GM12878 (cell line): ENCODE measurements around the gene LSM10.

ENCODE experiments used
- ATF2 ChIP-seq: IDR thresholded peaks from 2 replicates; pipeline ENCODE4 v1.6.1; 2012; ENCODE audit warnings: low read length, inconsistent platforms
- BHLHE40 ChIP-seq, 2 experiments: fragments of 450-650 bp in 1 of 2; IDR thresholded peaks; 2 replicates each; pipeline ENCODE4 v1.6.1; 2011 to 2017; ENCODE audit warnings: low read depth in 2 of 2, borderline replicate concordance in 1 of 2, improper control_type of control experiment in 1 of 2, low read length in 1 of 2, mild to moderate bottlenecking in 1 of 2
- CBFB ChIP-seq: IDR thresholded peaks from 2 replicates; pipeline ENCODE4 v1.6.1; 2016; ENCODE audit warnings: antibody characterized with exemption, low read depth
- CTCF ChIP-seq, 3 experiments: IDR thresholded peaks in 2 of 3; conservative IDR thresholded peaks in 1 of 3; 2 replicates each; pipeline ENCODE4 v1.5.1; 2011; ENCODE audit warnings: low read depth in 3 of 3, low read length in 3 of 3, mild to moderate bottlenecking in 3 of 3, control low read depth in 2 of 3, moderate library complexity in 2 of 3, inconsistent platforms in 1 of 3, mixed read lengths in 1 of 3; ENCODE audit not compliant: control insufficient read depth in 2 of 3, insufficient read depth in 1 of 3; ENCODE audit errors: extremely low read depth in 1 of 3
- KAT2A ChIP-seq: conservative IDR thresholded peaks from 2 replicates; pipeline ENCODE4 v1.6.1; 2011; ENCODE audit warnings: low read depth, low read length; ENCODE audit not compliant: control insufficient read depth
- KDM1A ChIP-seq: fragments of 200-600 bp; sonication (generic); IDR thresholded peaks from 2 replicates; pipeline ENCODE4 v1.6.1; 2016; ENCODE audit warnings: borderline replicate concordance
- NRF1 ChIP-seq: conservative IDR thresholded peaks from 2 replicates; pipeline ENCODE4 v1.6.1; 2011; ENCODE audit warnings: mild to moderate bottlenecking, low read depth, low read length, improper control_type of control experiment
- POLR2A ChIP-seq: IDR thresholded peaks from 2 replicates; pipeline ENCODE4 v1.6.1; 2011; ENCODE audit warnings: low read depth, mild to moderate bottlenecking, low read length
- RAD21 ChIP-seq: IDR thresholded peaks from 2 replicates; pipeline ENCODE4 v1.6.1; 2011; ENCODE audit warnings: mild to moderate bottlenecking, low read depth, low read length, moderate library complexity; ENCODE audit not compliant: insufficient read depth
- SMAD1 ChIP-seq: fragments of 450-650 bp; IDR thresholded peaks from 2 replicates; pipeline ENCODE4 v1.6.1; 2018; ENCODE audit warnings: mild to moderate bottlenecking, low read depth; ENCODE audit not compliant: partially characterized antibody
- SMC3 ChIP-seq: IDR thresholded peaks from 2 replicates; pipeline ENCODE4 v1.6.1; 2011; ENCODE audit warnings: low read length, improper control_type of control experiment, borderline replicate concordance
- SRF ChIP-seq, 2 experiments: IDR thresholded peaks; 2 replicates each; pipeline ENCODE4 v1.6.1; 2011; ENCODE audit warnings: low read depth in 2 of 2, low read length in 2 of 2, mild to moderate bottlenecking in 1 of 2, moderate library complexity in 1 of 2
- TAF1 ChIP-seq: IDR thresholded peaks from 2 replicates; pipeline ENCODE4 v1.6.1; 2011; ENCODE audit warnings: mild to moderate bottlenecking, low read depth, low read length, borderline replicate concordance
- ZNF384 ChIP-seq: IDR thresholded peaks from 2 replicates; pipeline ENCODE4 v1.6.1; 2012; ENCODE audit warnings: low read depth, mild to moderate bottlenecking, low read length, improper control_type of control experiment, borderline replicate concordance

GRCh38 chr1:36380782-36381181 lies 16.9 kb downstream of the LSM10 start:
- TF ChIP-seq CTCF (IDR thresholded peaks at IDR 0.05 in 2 of 3, conservative IDR thresholded peaks at IDR 0.05 in 1 of 3; ENCODE audit: control insufficient read depth in 2 of 3, extremely low read depth in 1 of 3, insufficient read depth in 1 of 3, low read depth in 3 of 3, low read length in 3 of 3): no peak
- TF ChIP-seq ZNF384: no peak
- TF ChIP-seq NRF1: no peak
- TF ChIP-seq RAD21: no peak
- no peak for TF ChIP-seq TAF1
- TF ChIP-seq SRF (IDR thresholded peaks at IDR 0.05; ENCODE audit: low read depth in 2 of 2, low read length in 2 of 2): no peak
- no peak for TF ChIP-seq SMC3
- no peak for TF ChIP-seq BHLHE40 (IDR thresholded peaks at IDR 0.05; ENCODE audit: borderline replicate concordance in 1 of 2, low read depth in 2 of 2, low read length in 1 of 2)
- no peak for TF ChIP-seq CBFB
- no peak for TF ChIP-seq ATF2
- TF ChIP-seq KAT2A: no peak
- no peak for TF ChIP-seq SMAD1
- TF ChIP-seq POLR2A: no peak
- no peak for TF ChIP-seq KDM1A
